Neuronal stem cell (in vitro differentiated cells): Measurements from ENCODE around the gene TPRG1L.

ENCODE experiments used
- DNase-seq: peaks from one replicate; pipeline ENCODE4 v3.0.0-alpha.2; 2013; ENCODE audit warnings: low spot score
- H2AFZ ChIP-seq: one replicate; pipeline ENCODE4 v1.6.1; 2013; ENCODE audit warnings: mild to moderate bottlenecking, low read length, inconsistent platforms
- H2AK5ac ChIP-seq: 2 replicates; pipeline ENCODE4 v1.6.1; 2013; ENCODE audit warnings: low read depth, mild to moderate bottlenecking, inconsistent platforms, low read length, moderate library complexity, mixed read lengths
- H2BK120ac ChIP-seq: 2 replicates; pipeline ENCODE4 v1.6.1; 2013; ENCODE audit warnings: low read depth, mild to moderate bottlenecking, inconsistent platforms, low read length, moderate library complexity, mixed read lengths
- H2BK12ac ChIP-seq: one replicate; pipeline ENCODE4 v1.6.1; 2013; ENCODE audit warnings: low read length, inconsistent platforms
- H2BK15ac ChIP-seq: 2 replicates; pipeline ENCODE4 v1.6.1; 2013; ENCODE audit warnings: mild to moderate bottlenecking, low read length, inconsistent platforms, mixed read lengths
- H2BK5ac ChIP-seq: one replicate; pipeline ENCODE4 v1.6.1; 2013; ENCODE audit warnings: inconsistent platforms, mild to moderate bottlenecking, low read length, moderate library complexity
- H3K14ac ChIP-seq: one replicate; pipeline ENCODE4 v1.6.1; 2013; ENCODE audit warnings: low read length, inconsistent platforms
- H3K18ac ChIP-seq: 2 replicates; pipeline ENCODE4 v1.6.1; 2013; ENCODE audit warnings: low read length, inconsistent platforms
- H3K23ac ChIP-seq: 2 replicates; pipeline ENCODE4 v1.6.1; 2013; ENCODE audit warnings: low read depth, mild to moderate bottlenecking, mixed read lengths, low read length, inconsistent platforms; ENCODE audit not compliant: poor library complexity
- H3K27ac ChIP-seq: replicated peaks from 3 replicates; pipeline ENCODE4 v1.5.1; 2013; ENCODE audit warnings: low read length, inconsistent platforms
- H3K27me3 ChIP-seq, 3 experiments: 2 replicates each; pipeline ENCODE4 v1.6.1; 2013; ENCODE audit warnings: low read length in 3 of 3, mild to moderate bottlenecking in 2 of 3, inconsistent platforms in 1 of 3, low read depth in 1 of 3, mixed read lengths in 1 of 3, moderate library complexity in 1 of 3; ENCODE audit not compliant: control insufficient read depth in 3 of 3, insufficient read depth in 3 of 3
- H3K36me3 ChIP-seq, 2 donors: replicated peaks in 1 of 2; 2 replicates each; pipeline ENCODE4 v1.6.1; 2013; ENCODE audit warnings: low read length in 2 of 2; ENCODE audit not compliant: control insufficient read depth in 2 of 2, insufficient read depth in 2 of 2
- H3K4ac ChIP-seq: 2 replicates; pipeline ENCODE4 v1.6.1; 2013; ENCODE audit warnings: inconsistent platforms, mild to moderate bottlenecking, low read length, moderate library complexity
- H3K4me1 ChIP-seq, 2 donors: 1 replicate in 1 of 2; 2 replicates in 1 of 2; pipeline ENCODE4 v1.6.1; 2013; ENCODE audit warnings: low read length in 2 of 2, low read depth in 1 of 2; ENCODE audit not compliant: control insufficient read depth in 2 of 2, insufficient read depth in 1 of 2
- H3K4me2 ChIP-seq: one replicate; pipeline ENCODE4 v1.6.1; 2013; ENCODE audit warnings: mild to moderate bottlenecking, low read length, inconsistent platforms; ENCODE audit not compliant: insufficient read depth, poor library complexity, severe bottlenecking
- H3K4me3 ChIP-seq, 2 donors: 2 replicates each; pipeline ENCODE4 v1.5.1; 2013; ENCODE audit warnings: low read length in 2 of 2, mild to moderate bottlenecking in 2 of 2, inconsistent platforms in 1 of 2, moderate library complexity in 1 of 2
- H3K79me1 ChIP-seq: one replicate; pipeline ENCODE4 v1.6.1; 2013; ENCODE audit warnings: low read depth, mild to moderate bottlenecking, inconsistent platforms, low read length, moderate library complexity
- H3K9ac ChIP-seq: one replicate; pipeline ENCODE4 v1.6.1; 2013; ENCODE audit warnings: mild to moderate bottlenecking, low read depth, low read length, inconsistent platforms; ENCODE audit not compliant: poor library complexity
- H3K9me3 ChIP-seq, 2 donors: replicated peaks in 1 of 2; 2 replicates each; pipeline versions ENCODE3 to v1.6.1; 2013; ENCODE audit warnings: low read length in 2 of 2, mild to moderate bottlenecking in 2 of 2, inconsistent platforms in 1 of 2, low read depth in 1 of 2, mixed read lengths in 1 of 2, moderate library complexity in 1 of 2; ENCODE audit not compliant: control insufficient read depth in 2 of 2, insufficient read depth in 1 of 2
- H4K8ac ChIP-seq: one replicate; pipeline ENCODE4 v1.6.1; 2013; ENCODE audit warnings: low read depth, mild to moderate bottlenecking, inconsistent platforms, low read length, moderate library complexity
- H4K91ac ChIP-seq: one replicate; pipeline ENCODE4 v1.6.1; 2013; ENCODE audit warnings: low read length, low read depth, mild to moderate bottlenecking, inconsistent platforms; ENCODE audit not compliant: poor library complexity
- WGBS, 2 donors: extraction: QIAGEN DNeasy Blood & Tissue Kit; methylation state at CpG; one replicate each; pipeline ENCODE4 v1.1.7; 2013; ENCODE audit warnings: missing lambda C conversion rate in 2 of 2, mixed read lengths in 1 of 2; ENCODE audit not compliant: insufficient read length in 2 of 2, insufficient replicate concordance in 1 of 2; ENCODE audit errors: extremely low coverage in 2 of 2; 5-methylcytosine and 5-hydroxymethylcytosine counted together

The TPRG1L gene

GRCh38 chr1:3653286-3653618, 28.4 kb downstream of the TPRG1L start:
- Histone ChIP-seq H3K4me1 (peaks cover 3 to 11% of the 10 kb centered on the region in 2 donors), H3K27ac (no peak overlapping the region), H3K4ac (no peak overlapping the region), H2AK5ac (no peak overlapping the region), H4K8ac (no peak overlapping the region), H3K4me2 (no peak overlapping the region), H2BK12ac (no peak overlapping the region), H3K79me1 (peaks cover 7% of the 10 kb centered on the region), H2BK15ac (no peak overlapping the region), H2BK120ac (no peak overlapping the region), H3K23ac (peak overlapping the region; percentile 5), H3K4me3 (no peak overlapping the region), H2AFZ (no peak overlapping the region), H3K18ac (no peak overlapping the region), H3K36me3 (no peaks in the 10 kb centered on the region), H4K91ac (no peak overlapping the region), H3K27me3 (peaks cover 34 to 82% (median 59%) of the 10 kb centered on the region in 3 experiments), H3K14ac (no peak overlapping the region), H3K9ac (no peak overlapping the region), H2BK5ac (no peak overlapping the region), H3K9me3 (peaks cover 0 to 2% of the 10 kb centered on the region in 2 donors)
- no peak for DNase-seq
- WGBS, 2 donors, result no CpG with 5 or more reads among the region's 10 CpGs

DNA sequence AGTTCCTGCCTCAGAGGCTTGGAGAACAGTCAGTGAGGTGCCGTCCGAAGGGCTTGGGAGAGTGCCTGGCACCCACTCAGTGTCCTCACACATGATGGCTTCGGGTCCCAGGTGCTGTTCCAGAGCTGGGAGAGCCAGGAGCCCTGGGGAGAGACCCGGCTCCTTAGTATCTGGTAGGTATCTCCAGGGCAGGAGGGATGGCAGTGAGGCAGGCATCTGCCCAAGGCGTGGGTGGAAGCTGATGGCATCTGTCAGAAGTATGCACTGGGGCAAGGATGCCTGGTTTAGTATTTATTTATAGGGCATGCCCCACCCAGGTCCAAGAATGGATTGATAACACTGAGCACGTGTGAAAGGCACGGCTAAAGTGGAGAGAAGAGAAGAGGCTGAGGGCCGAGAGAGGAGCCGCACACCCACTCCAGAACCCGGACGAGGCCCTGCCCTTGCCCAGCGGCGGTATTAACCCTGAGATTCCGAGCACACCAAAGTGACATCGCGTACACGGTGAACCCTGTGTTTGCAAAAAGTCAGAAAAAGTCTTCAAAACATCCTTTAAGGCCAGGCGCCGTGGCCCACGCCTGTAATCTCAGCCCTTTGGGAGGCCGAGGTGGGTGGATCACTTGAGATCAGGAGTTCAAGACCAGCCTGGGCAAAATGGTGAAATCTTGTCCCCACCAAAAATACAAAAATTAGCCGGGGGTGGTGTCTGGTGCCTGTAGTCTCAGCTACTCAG, 29.9 kb downstream of the TPRG1L start:
- no peak overlapping the region for H3K14ac ChIP-seq
- H2AFZ ChIP-seq, result no peak overlapping the region
- WGBS, 2 donors, result no CpG with 5 or more reads among the region's 22 CpGs
- H2BK15ac ChIP-seq, result no peak overlapping the region
- no peak overlapping the region for H4K91ac ChIP-seq
- no peak overlapping the region for H3K4ac ChIP-seq
- no peak overlapping the region for H2BK120ac ChIP-seq
- no peak for DNase-seq
- H3K18ac ChIP-seq, result no peak overlapping the region
- H3K23ac ChIP-seq, result peak overlapping the region; percentile 32
- no peaks in the 10 kb centered on the region for H3K36me3 ChIP-seq
- no peak overlapping the region for H2AK5ac ChIP-seq
- H3K4me1 ChIP-seq, result peaks cover 0 to 8% of the 10 kb centered on the region in 2 donors
- peaks cover 0 to 2% of the 10 kb centered on the region in 2 donors for H3K9me3 ChIP-seq
- no peak overlapping the region for H4K8ac ChIP-seq
- no peak overlapping the region for H3K9ac ChIP-seq
- H3K27me3 ChIP-seq, result peaks cover 34 to 90% (median 59%) of the 10 kb centered on the region in 3 experiments
- no peak overlapping the region for H3K4me2 ChIP-seq
- H3K4me3 ChIP-seq, result no peak overlapping the region
- no peak overlapping the region for H3K27ac ChIP-seq
- H2BK5ac ChIP-seq, result no peak overlapping the region
- H3K79me1 ChIP-seq, result peaks cover 2% of the 10 kb centered on the region
- H2BK12ac ChIP-seq, result no peak overlapping the region

DNA sequence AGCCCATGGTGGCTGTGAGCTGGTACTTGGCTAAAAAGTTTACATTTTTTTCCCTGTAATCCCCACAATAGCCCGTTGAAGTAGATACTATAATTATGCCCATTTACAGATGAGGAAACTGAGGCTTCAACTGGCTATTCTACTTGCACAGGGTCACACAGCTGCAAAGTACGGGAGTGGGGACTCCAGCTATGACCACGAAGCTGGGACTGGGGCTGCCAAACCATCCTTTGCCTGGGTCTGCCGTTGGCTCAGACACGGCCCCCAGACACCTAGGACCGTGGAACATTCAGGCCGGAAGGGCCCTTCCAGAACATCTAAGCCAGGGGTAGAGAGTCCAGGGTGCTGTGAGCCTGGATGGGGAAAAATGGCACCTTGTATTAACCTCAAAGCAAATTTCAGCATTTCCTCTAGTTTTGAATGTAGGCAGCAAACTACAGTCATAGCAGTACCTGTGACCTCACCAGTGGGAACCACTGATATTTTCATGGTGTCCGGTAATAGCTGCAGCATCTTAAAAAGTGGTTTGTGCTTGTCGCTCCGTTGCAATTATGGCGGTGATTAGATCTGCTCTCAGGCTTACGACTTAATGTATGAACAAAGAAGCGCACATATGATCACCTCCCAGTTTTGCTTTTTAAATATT, 31.8 kb downstream of the TPRG1L start:
- H2AK5ac ChIP-seq, result no peak overlapping the region
- H3K79me1 ChIP-seq, result no peaks in the 10 kb centered on the region
- H3K4me3 ChIP-seq, result no peak overlapping the region
- no peak overlapping the region for H4K8ac ChIP-seq
- no peak overlapping the region for H3K4me2 ChIP-seq
- peaks cover 22 to 91% (median 45%) of the 10 kb centered on the region in 3 experiments for H3K27me3 ChIP-seq
- no peak overlapping the region for H4K91ac ChIP-seq
- no peak overlapping the region for H2BK12ac ChIP-seq
- H3K23ac ChIP-seq, result no peak overlapping the region
- no peak overlapping the region for H3K18ac ChIP-seq
- peaks cover 0 to 6% of the 10 kb centered on the region in 2 donors for H3K4me1 ChIP-seq
- H3K27ac ChIP-seq, result no peak overlapping the region
- no peak overlapping the region for H2BK15ac ChIP-seq
- no peak overlapping the region for H2AFZ ChIP-seq
- no peak overlapping the region for H3K4ac ChIP-seq
- no CpG with 5 or more reads among the region's 13 CpGs for WGBS, 2 donors
- no peaks in the 10 kb centered on the region for H3K36me3 ChIP-seq
- H2BK5ac ChIP-seq, result no peak overlapping the region
- no peak overlapping the region for H3K14ac ChIP-seq
- no peak overlapping the region for H2BK120ac ChIP-seq
- H3K9me3 ChIP-seq, result peaks cover 0 to 2% of the 10 kb centered on the region in 2 donors
- no peak for DNase-seq
- H3K9ac ChIP-seq, result no peak overlapping the region

GRCh38 chr1:3657096-3657475, 32.3 kb downstream of the TPRG1L start:
- H3K79me1 ChIP-seq, result no peaks in the 10 kb centered on the region
- peaks cover 0 to 2% of the 10 kb centered on the region in 2 donors for H3K9me3 ChIP-seq
- no CpG with 5 or more reads among the region's 6 CpGs for WGBS, 2 donors
- H3K4me3 ChIP-seq, result no peak overlapping the region
- H3K27ac ChIP-seq, result no peak overlapping the region
- no peak overlapping the region for H3K4me2 ChIP-seq
- H3K36me3 ChIP-seq, result no peaks in the 10 kb centered on the region
- H3K27me3 ChIP-seq, result peaks cover 16 to 89% (median 40%) of the 10 kb centered on the region in 3 experiments
- no peak for DNase-seq
- H2BK15ac ChIP-seq, result no peak overlapping the region
- no peak overlapping the region for H4K8ac ChIP-seq
- no peak overlapping the region for H3K9ac ChIP-seq
- H2BK120ac ChIP-seq, result no peak overlapping the region
- no peak overlapping the region for H2AFZ ChIP-seq
- H3K18ac ChIP-seq, result no peak overlapping the region
- no peak overlapping the region for H4K91ac ChIP-seq
- no peak overlapping the region for H2BK5ac ChIP-seq
- no peak overlapping the region for H2BK12ac ChIP-seq
- H3K23ac ChIP-seq, result no peak overlapping the region
- H3K4ac ChIP-seq, result no peak overlapping the region
- H3K4me1 ChIP-seq, result peaks cover 0 to 5% of the 10 kb centered on the region in 2 donors
- H2AK5ac ChIP-seq, result no peak overlapping the region
- no peak overlapping the region for H3K14ac ChIP-seq
